H1 (cell line): ENCODE data around the gene CCT3. TPM values are rescaled to one million over a fixed set of nuclear protein-coding genes. Genes with fewer than 3 reads are reported as not detected.

Experiments
- CTCF ChIA-PET: fragments of 300-600 bp; sonication (Branson Sonifier 250); formaldehyde crosslinking; loops from one replicate; lab custom pipeline; 2021; ENCODE audit not compliant: partially characterized antibody; lab: Charles Lee
- POLR2A ChIA-PET: fragments of 300-600 bp; sonication (Branson Sonifier 250); formaldehyde crosslinking; loops from one replicate; lab custom pipeline; 2021; ENCODE audit warnings: inconsistent platforms; ENCODE audit not compliant: partially characterized antibody; lab: Charles Lee
- DNase-seq, 2 experiments: peaks; one replicate each; pipeline versions ENCODE4 v3.0.0 to v3.0.0-alpha.2; 2010 to 2022; ENCODE audit warnings: low spot score in 2 of 2, low read depth in 1 of 2, mixed read lengths in 1 of 2
- FAIRE-seq: peaks from 2 replicates; lab custom pipeline; 2011; peaks lifted over from hg19 to GRCh38; lab: Jason Lieb, UNC
- H2AFZ ChIP-seq: 2 replicates; pipeline ENCODE4 v1.8.1; 2012; ENCODE audit warnings: low read length, inconsistent platforms
- H2AK5ac ChIP-seq: 2 replicates; pipeline ENCODE4 v1.6.1; 2013; ENCODE audit warnings: low read depth, low read length
- H2BK120ac ChIP-seq: replicated peaks from 2 replicates; pipeline ENCODE3; 2013; ENCODE audit warnings: low read depth, low read length, inconsistent platforms
- H2BK12ac ChIP-seq: 2 replicates; pipeline ENCODE4 v1.6.1; 2013; ENCODE audit warnings: low read depth, low read length
- H2BK15ac ChIP-seq: 2 replicates; pipeline ENCODE4 v1.6.1; 2013; ENCODE audit warnings: low read length
- H2BK20ac ChIP-seq: 2 replicates; pipeline ENCODE4 v1.6.1; 2013; ENCODE audit warnings: low read length
- H2BK5ac ChIP-seq: 2 replicates; pipeline ENCODE4 v1.6.1; 2013; ENCODE audit warnings: low read depth, low read length
- H3K14ac ChIP-seq: 2 replicates; pipeline ENCODE4 v1.6.1; 2013; ENCODE audit warnings: inconsistent platforms; ENCODE audit not compliant: insufficient read length
- H3K18ac ChIP-seq: 2 replicates; pipeline ENCODE4 v1.6.1; 2013; ENCODE audit warnings: low read length; ENCODE audit errors: extremely low read depth
- H3K23ac ChIP-seq: 2 replicates; pipeline ENCODE4 v1.6.1; 2013; ENCODE audit warnings: inconsistent platforms; ENCODE audit not compliant: insufficient read length
- H3K23me2 ChIP-seq: 2 replicates; pipeline ENCODE4 v1.6.1; 2013; ENCODE audit warnings: low read depth, low read length
- H3K27ac ChIP-seq: 2 replicates; pipeline ENCODE4 v1.6.1; 2011; ENCODE audit warnings: low read depth, low read length, inconsistent platforms
- H3K27me3 ChIP-seq, 4 experiments: replicated peaks in 1 of 4; 1 replicate in 1 of 4; 2 replicates in 3 of 4; pipeline versions ENCODE4 v1.6.1 to v1.8.1; 2011 to 2013; ENCODE audit warnings: low read length in 3 of 4, mild to moderate bottlenecking in 3 of 4, inconsistent platforms in 2 of 4, mixed read lengths in 2 of 4, moderate library complexity in 1 of 4; ENCODE audit not compliant: control insufficient read depth in 3 of 4, insufficient read depth in 3 of 4; ENCODE audit errors: extremely low read depth in 1 of 4
- H3K36me3 ChIP-seq, 4 experiments: 2 replicates each; pipeline versions ENCODE4 v1.6.1 to v1.8.1; 2011 to 2013; ENCODE audit warnings: mild to moderate bottlenecking in 4 of 4, low read length in 3 of 4, moderate library complexity in 2 of 4, control low read depth in 1 of 4, inconsistent platforms in 1 of 4; ENCODE audit not compliant: insufficient read depth in 4 of 4, control insufficient read depth in 2 of 4
- H3K4ac ChIP-seq: replicated peaks from 2 replicates; pipeline ENCODE3; 2013; ENCODE audit warnings: low read length, low read depth, mixed read lengths, inconsistent platforms; ENCODE audit not compliant: insufficient read length
- H3K4me1 ChIP-seq, 4 experiments: replicated peaks in 1 of 4; 1 replicate in 1 of 4; 2 replicates in 3 of 4; pipeline versions ENCODE4 v1.6.1 to v1.8.1; 2011 to 2013; ENCODE audit warnings: low read length in 3 of 4, inconsistent platforms in 2 of 4, mixed read lengths in 1 of 4; ENCODE audit not compliant: insufficient read depth in 4 of 4, control insufficient read depth in 3 of 4
- H3K4me2 ChIP-seq, 2 experiments: 2 replicates each; pipeline versions ENCODE4 v1.6.1 to v1.8.1; 2011 to 2013; ENCODE audit warnings: low read depth in 2 of 2, low read length in 2 of 2, control low read depth in 1 of 2, inconsistent platforms in 1 of 2, mild to moderate bottlenecking in 1 of 2; ENCODE audit not compliant: insufficient read depth in 1 of 2
- H3K4me3 ChIP-seq, 4 experiments: fragments of 200-600, 300-600 bp in 1 of 4; sonication (generic), shearing (Covaris generic), sonication (Bioruptor Twin) in 1 of 4; 2 replicates each; pipeline versions ENCODE4 v1.5.1 to v1.8.1; 2011 to 2016; ENCODE audit warnings: low read length in 4 of 4, low read depth in 3 of 4, control low read depth in 2 of 4, inconsistent platforms in 2 of 4, mild to moderate bottlenecking in 2 of 4, mixed read lengths in 1 of 4, moderate library complexity in 1 of 4; ENCODE audit not compliant: insufficient read depth in 2 of 4; ENCODE audit errors: extremely low read depth in 1 of 4
- H3K56ac ChIP-seq: replicated peaks from 2 replicates; pipeline ENCODE3; 2013; ENCODE audit warnings: low read depth, mild to moderate bottlenecking, mixed read lengths, low read length, inconsistent platforms; ENCODE audit not compliant: insufficient read length
- H3K79me1 ChIP-seq: 2 replicates; pipeline ENCODE4 v1.6.1; 2013; ENCODE audit warnings: low read depth, low read length, control low read depth
- H3K79me2 ChIP-seq, 2 experiments: 2 replicates each; pipeline versions ENCODE4 v1.6.1 to v1.8.1; 2012 to 2013; ENCODE audit warnings: low read length in 2 of 2, mild to moderate bottlenecking in 2 of 2, inconsistent platforms in 1 of 2; ENCODE audit not compliant: insufficient read depth in 2 of 2, control insufficient read depth in 1 of 2
- H3K9ac ChIP-seq, 4 experiments: replicated peaks in 1 of 4; 1 replicate in 1 of 4; 2 replicates in 3 of 4; pipeline versions ENCODE4 v1.6.1 to v1.8.1; 2011 to 2013; ENCODE audit warnings: low read depth in 3 of 4, low read length in 3 of 4, control low read depth in 2 of 4, mild to moderate bottlenecking in 2 of 4, moderate library complexity in 2 of 4, inconsistent platforms in 1 of 4; ENCODE audit errors: extremely low read depth in 1 of 4
- H3K9me3 ChIP-seq, 2 experiments: 2 replicates each; pipeline versions ENCODE4 v1.6.1 to v1.8.1; 2012 to 2013; ENCODE audit warnings: mild to moderate bottlenecking in 2 of 2, moderate library complexity in 2 of 2, control low read depth in 1 of 2, inconsistent platforms in 1 of 2, low read depth in 1 of 2, low read length in 1 of 2, mixed read lengths in 1 of 2; ENCODE audit not compliant: insufficient read depth in 2 of 2
- H4K20me1 ChIP-seq, 2 experiments: replicated peaks in 1 of 2; 2 replicates each; pipeline versions ENCODE3 to v1.8.1; 2011 to 2013; ENCODE audit warnings: inconsistent platforms in 2 of 2, low read length in 2 of 2, mild to moderate bottlenecking in 1 of 2; ENCODE audit not compliant: insufficient read depth in 2 of 2, control insufficient read depth in 1 of 2
- H4K5ac ChIP-seq: 2 replicates; pipeline ENCODE4 v1.6.1; 2013; ENCODE audit warnings: low read length, low read depth, mixed read lengths, inconsistent platforms; ENCODE audit not compliant: insufficient read length
- H4K8ac ChIP-seq: 2 replicates; pipeline ENCODE4 v1.8.0; 2013; ENCODE audit warnings: mild to moderate bottlenecking, moderate library complexity, low read length, inconsistent platforms; ENCODE audit not compliant: insufficient read depth; ENCODE audit errors: extremely low read depth
- H4K91ac ChIP-seq: replicated peaks from 2 replicates; pipeline ENCODE3; 2013; ENCODE audit warnings: low read length, mixed read lengths, inconsistent platforms; ENCODE audit not compliant: insufficient read length
- KDM4A ChIP-seq: IDR thresholded peaks from one replicate; pipeline ENCODE4 v1.7.1; 2012; ENCODE audit warnings: low read depth, mild to moderate bottlenecking, moderate library complexity, low read length, inconsistent platforms; ENCODE audit not compliant: severe bottlenecking
- MAX ChIP-seq: IDR thresholded peaks from 2 replicates; pipeline ENCODE4 v1.6.1; 2012; ENCODE audit warnings: inconsistent platforms
- SAP30 ChIP-seq: fragments of 300-600 bp; sonication (generic); IDR thresholded peaks from 2 replicates; pipeline ENCODE4 v1.7.1; 2012; ENCODE audit warnings: low read length, moderate library complexity, mild to moderate bottlenecking, inconsistent platforms; ENCODE audit not compliant: insufficient read depth, insufficient replicate concordance
- SIN3A ChIP-seq, 2 experiments: IDR thresholded peaks in 1 of 2; conservative IDR thresholded peaks in 1 of 2; 2 replicates each; pipeline ENCODE4 v1.6.1; 2011 to 2012; ENCODE audit warnings: low read length in 2 of 2, improper control_type of control experiment in 1 of 2, low read depth in 1 of 2, mild to moderate bottlenecking in 1 of 2
- WGBS, 2 experiments: shearing (Covaris generic) in 1 of 2; methylation state at CpG; one replicate each; pipeline versions ENCODE4 v1.1.6 to v1.1.7; 2013 to 2015; ENCODE audit warnings: low lambda C conversion rate in 2 of 2, mixed read lengths in 2 of 2, inconsistent platforms in 1 of 2, low coverage in 1 of 2, missing lambda C conversion rate in 1 of 2; ENCODE audit not compliant: insufficient replicate concordance in 2 of 2, insufficient coverage in 1 of 2, insufficient read length in 1 of 2; ENCODE audit errors: extremely low coverage in 1 of 2, missing lambda C conversion rate in 1 of 2; 5-methylcytosine and 5-hydroxymethylcytosine counted together
- polyA plus RNA-seq, 7 experiments: library from polyadenylated mRNA; depleted of rRNA in 3 of 7; stranded (reverse) in 5 of 7; unstranded in 2 of 7; fragments of >200 nt in 5 of 7; fragments of 200-250 nt in 2 of 7; gene quantifications; 1 replicate in 5 of 7; 2 replicates in 1 of 7; 4 replicates in 1 of 7; pipeline versions ENCODE4 v1.2.1 to v1.2.3, GENCODE V29; 2011 to 2013; ENCODE audit warnings: missing spikeins in 2 of 7, mixed read lengths in 2 of 7
- total RNA-seq: library from RNA; stranded (reverse); fragmentation: NEBNext Ultra II Directional; extraction: Animal tissue kit (Norgen Biotek cat#: 25700); gene quantifications from 2 replicates; pipeline ENCODE4 v1.2.1, GENCODE V29; 2021

Gene CCT3
- total and polyA plus RNA-seq, 2 of the 8 experiments (the other 6 are each of a cell fraction or from before 2014, with no cell fraction given): 431 to 480 TPM

- DNase-seq (no peak), FAIRE-seq (no peak)
- 69% methylated on average over 8 of the region's 8 CpGs; no CpG with 5 or more reads in 1 of the 2 experiments for WGBS, 2 experiments
- H3K23ac ChIP-seq: no peak overlapping the region
- peaks cover 0 to 10% (median 3%) of the 10 kb centered on the region in 4 experiments; a peak in 2 of 7 replicates for H3K4me1 ChIP-seq
- H3K14ac ChIP-seq: no peak overlapping the region
- no peak overlapping the region for H3K18ac ChIP-seq
- H2BK120ac ChIP-seq: no peak overlapping the region
- H4K8ac ChIP-seq: no peak overlapping the region; the same call in 1 of the 2 replicates
- no peak overlapping the region for H2BK12ac ChIP-seq
- H3K27ac ChIP-seq: 0 out of 2 replicates have a peak overlapping the region, but pooled peaks have one; percentile 90
- H3K4me2 ChIP-seq: peak overlapping the region; percentile 91 to 92
- ChIA-PET CTCF (interaction anchor here (0.6 to 5.3 kb wide), 13 partner anchors 10 to 165 kb away, joined by 3 to 25 read pairs (median 4); no protein-coding TSS in a partner anchor), POLR2A (interaction anchor here (0.9 to 17.4 kb wide), 22 partner anchors 9 to 369 kb away, joined by 3 to 221 read pairs (median 6); partner anchors contain the start of genes BGLAP, CCT3, GLMP and PAQR6)
- no peak overlapping the region for H3K4ac ChIP-seq
- TF ChIP-seq SAP30 (no peak), SIN3A (conservative IDR thresholded peaks at IDR 0.05 in 1 of 2, IDR thresholded peaks at IDR 0.05 in 1 of 2; ENCODE audit: low read depth in 1 of 2, low read length in 2 of 2) (peak; percentile 47 to 65; a peak in 1 of 4 replicates), KDM4A (no peak), MAX (peak; percentile 47)
- H2AFZ ChIP-seq: no peak overlapping the region
- no peaks in the 10 kb centered on the region for H3K9me3 ChIP-seq
- peak overlapping the region in 3 of 4 experiments; percentile 91 to 97 (median 95); a peak in 4 of 7 replicates for H3K9ac ChIP-seq
- H3K27me3 ChIP-seq: no peaks in the 10 kb centered on the region
- H2BK15ac ChIP-seq: no peak overlapping the region
- H4K20me1 ChIP-seq: peaks cover 3 to 20% of the 10 kb centered on the region in 2 experiments
- H2BK5ac ChIP-seq: 0 out of 2 replicates have a peak overlapping the region, but pooled peaks have one; percentile 9
- peaks cover 20 to 33% (median 29%) of the 10 kb centered on the region in 4 experiments; a peak in 7 of 8 replicates for H3K36me3 ChIP-seq
- peak overlapping the region; percentile 74 to 93 (median 85); a peak in 7 of 8 replicates for H3K4me3 ChIP-seq
- H3K79me1 ChIP-seq: peaks cover 10% of the 10 kb centered on the region
- H3K79me2 ChIP-seq: peaks cover 23 to 37% of the 10 kb centered on the region in 2 experiments
- H4K91ac ChIP-seq: no peak overlapping the region
- H3K23me2 ChIP-seq: peaks cover 13% of the 10 kb centered on the region
- no peak overlapping the region for H4K5ac ChIP-seq
- no peak overlapping the region for H2BK20ac ChIP-seq
- H2AK5ac ChIP-seq: no peak overlapping the region
- H3K56ac ChIP-seq: no peak overlapping the region
These were observed 56.8 kb downstream of the CCT3 start for GRCh38 chr1:156281281-156281680.
